Upper lobe of right lung (tissue), 1 donor: Measurements from ENCODE around the gene FOLR1. TPM values are rescaled to one million over a fixed set of nuclear protein-coding genes. Genes with fewer than 3 reads are reported as not detected.
A peak's percentile ranks its signal among the peaks of the same experiment; 100 is the strongest.

Experiments
- ATAC-seq: fragments of 200-7000 bp; cut with Tn5 transposase; one replicate; pipeline ENCODE4 v1.9.1; 2020; ENCODE audit warnings: mild to moderate bottlenecking, moderate library complexity
- DNase-seq: peaks from one replicate; pipeline ENCODE4 v3.0.0-alpha.2; 2020
- H3K27ac ChIP-seq: fragments of 200-600 bp; one replicate; pipeline ENCODE4 v1.8.0; 2022
- H3K27me3 ChIP-seq: fragments of 200-600 bp; one replicate; pipeline ENCODE4 v1.8.0; 2022; ENCODE audit warnings: mild to moderate bottlenecking
- H3K36me3 ChIP-seq: fragments of 200-600 bp; one replicate; pipeline ENCODE4 v1.8.0; 2022
- H3K4me1 ChIP-seq: fragments of 200-600 bp; one replicate; pipeline ENCODE4 v1.8.0; 2022
- H3K4me3 ChIP-seq: fragments of 200-600 bp; one replicate; pipeline ENCODE4 v1.8.0; 2022; ENCODE audit warnings: mild to moderate bottlenecking
- H3K9me3 ChIP-seq: fragments of 200-600 bp; one replicate; pipeline ENCODE4 v1.8.0; 2022
- CTCF ChIP-seq: fragments of 200-600 bp; IDR thresholded peaks from one replicate; pipeline ENCODE4 v1.8.0; 2022; ENCODE audit warnings: antibody characterized with exemption
- intact Hi-C: fragments of 100-400 bp; cut with DNase I; formaldehyde crosslinking; loops from one replicate; pipeline ENCODE4 v1.11.0; 2022
- total RNA-seq: library from RNA; stranded (reverse); fragmentation: NEBNext Ultra II Directional; extraction: Animal tissue kit (Norgen Biotek cat#: 25700); gene quantifications from one replicate; pipeline ENCODE4 v1.2.1, GENCODE V29; 2021
- donor health status: DM: no; HTN: yes; CAD: no; lungs with severe emphysema.

The FOLR1 gene
- total RNA-seq, 1 donor from 2014 or later, result 163 TPM

GRCh38 chr11:72217841-72218240, 25.9 kb downstream of the FOLR1 start:
- no peak overlapping the region for H3K4me3 ChIP-seq
- intact Hi-C loops, result no loop called here
- DNase-seq, result no peak
- peak overlapping the region; percentile 4 for H3K27ac ChIP-seq
- H3K27me3 ChIP-seq, result no peaks in the 10 kb centered on the region
- no peaks in the 10 kb centered on the region for H3K9me3 ChIP-seq
- no peaks in the 10 kb centered on the region for H3K36me3 ChIP-seq
- TF ChIP-seq CTCF, result no peak
- peaks cover 13% of the 10 kb centered on the region for H3K4me1 ChIP-seq
- peak; percentile 38 for ATAC-seq

GRCh38 chr11:72218251-72218745, 26.4 kb downstream of the FOLR1 start:
- intact Hi-C loops, result no loop called here

GRCh38 chr11:72220696-72221363, 28.9 kb downstream of the FOLR1 start:
- Histone ChIP-seq H3K27ac (no peak overlapping the region), H3K4me3 (no peak overlapping the region), H3K4me1 (peaks cover 22% of the 10 kb centered on the region), H3K36me3 (no peaks in the 10 kb centered on the region), H3K9me3 (no peaks in the 10 kb centered on the region), H3K27me3 (no peaks in the 10 kb centered on the region)
- intact Hi-C loops, result no loop called here
- no peak for DNase-seq
- ATAC-seq, result no peak
- TF ChIP-seq CTCF, result no peak

More at GRCh38 chr11:72218251-72218745, 26.4 kb downstream of the FOLR1 start:
- no peak for TF ChIP-seq CTCF
- Histone ChIP-seq H3K27ac (no peak overlapping the region), H3K36me3 (no peaks in the 10 kb centered on the region), H3K27me3 (no peaks in the 10 kb centered on the region), H3K9me3 (no peaks in the 10 kb centered on the region), H3K4me1 (peaks cover 14% of the 10 kb centered on the region), H3K4me3 (no peak overlapping the region)
- no peak for ATAC-seq
- DNase-seq, result no peak

- Histone ChIP-seq H3K4me1 (peaks cover 26% of the 10 kb centered on the region), H3K4me3 (no peak overlapping the region), H3K36me3 (no peaks in the 10 kb centered on the region), H3K27me3 (no peaks in the 10 kb centered on the region), H3K9me3 (no peaks in the 10 kb centered on the region), H3K27ac (no peak overlapping the region)
- no peak for TF ChIP-seq CTCF
- intact Hi-C loops, result no loop called here
- DNase-seq (no peak), ATAC-seq (no peak)
Measured at GRCh38 chr11:72221386-72222075, 29.6 kb downstream of the FOLR1 start.

- intact Hi-C loops, result no loop called here
- DNase-seq, result no peak
- H3K36me3 ChIP-seq, result no peaks in the 10 kb centered on the region
- peak overlapping the region; percentile 85 for H3K4me3 ChIP-seq
- H3K27me3 ChIP-seq, result no peaks in the 10 kb centered on the region
- H3K4me1 ChIP-seq, result peaks cover 26% of the 10 kb centered on the region
- ATAC-seq, result no peak
- H3K9me3 ChIP-seq, result no peaks in the 10 kb centered on the region
- no peak for TF ChIP-seq CTCF
- peak overlapping the region; percentile 96 for H3K27ac ChIP-seq
Measured at GRCh38 chr11:72222106-72222891, 30.4 kb downstream of the FOLR1 start.
